Measurements from ENCODE around the gene PLCB1. TPM values are rescaled to one million over a fixed set of nuclear protein-coding genes. Genes with fewer than 3 reads are reported as not detected.

Gene PLCB1
- total and polyA plus RNA-seq, 2 of the 4 experiments (the other 2 are of a cell fraction) = 5.6 to 16.1 TPM

DNA sequence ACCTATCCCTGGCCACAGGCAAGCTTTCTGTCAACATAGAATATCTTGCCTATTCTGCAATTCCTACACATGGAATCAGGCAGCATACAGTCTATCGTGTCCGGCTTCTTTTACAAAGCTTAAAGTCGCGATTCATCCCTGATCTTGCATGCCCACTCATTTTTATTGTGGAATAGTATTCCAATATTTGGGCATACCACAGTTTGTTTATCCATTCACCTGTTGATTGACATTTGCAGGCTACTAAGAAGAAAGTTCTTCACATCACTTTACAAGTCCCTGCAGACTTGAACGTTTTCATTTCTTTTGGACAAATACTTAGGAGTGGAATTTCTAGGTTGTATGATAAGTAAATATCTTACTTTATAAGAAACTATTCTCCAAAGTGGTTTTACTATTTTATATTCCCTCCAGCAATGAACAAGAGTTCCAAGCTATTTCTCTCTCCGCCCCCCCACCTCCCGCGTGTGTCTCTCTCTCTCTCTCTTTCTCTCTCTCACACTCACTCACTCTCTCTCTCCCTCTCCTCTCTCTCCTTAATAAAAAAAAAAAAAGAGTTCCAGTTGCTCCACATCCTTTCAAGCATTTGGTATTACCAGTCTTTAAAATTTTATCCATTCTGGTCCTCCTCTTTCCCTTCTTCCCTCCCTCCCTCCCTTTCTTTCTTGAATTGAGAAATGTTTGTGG, 1.1 kb upstream of the PLCB1 start:
- H3K27me3 ChIP-seq (ENCODE audit: control insufficient read depth, insufficient read depth, low read length) = no peaks in the 10 kb centered on the region
- no peak overlapping the region for H2AFZ ChIP-seq (replicated peaks; ENCODE audit: low read length, poor library complexity)
- intact Hi-C loops (cut with micrococcal nuclease) (loop anchor here (1.0 kb wide), 1 partner anchor 195 kb away; no protein-coding TSS in a partner anchor), in situ Hi-C loops (cut with MboI; ENCODE audit: low sequenced_read_pairs) (no loop called here), dilution Hi-C loops (cut with HindIII; ENCODE audit: low sequenced_read_pairs, unreplicated experiment) (no loop called here)
- no peak overlapping the region for H3K23ac ChIP-seq (ENCODE audit: low read depth, low read length)
- H2BK20ac ChIP-seq (ENCODE audit: low read depth, low read length) = no peak overlapping the region
- no peak overlapping the region for H2AK9ac ChIP-seq (replicated peaks; ENCODE audit: low read depth, low read length, poor library complexity)
- H3K56ac ChIP-seq (ENCODE audit: extremely low read depth, insufficient read depth, low read length) = no peak overlapping the region
- no peaks in the 10 kb centered on the region for H3K36me3 ChIP-seq (ENCODE audit: control insufficient read depth, insufficient read depth, low read length)
- no peaks in the 10 kb centered on the region; the same call in 1 of the 2 replicates for H3K9me1 ChIP-seq (ENCODE audit: insufficient read depth, low read length)
- no peak overlapping the region for H3K14ac ChIP-seq (replicated peaks; ENCODE audit: low read depth, low read length)
- 100% methylated on average over 1 of the region's 8 CpGs; no CpG with 5 or more reads in 1 of the 2 experiments for WGBS, 2 experiments (ENCODE audit: extremely low coverage in 2 of 2, insufficient read length in 1 of 2)
- H3K4me1 ChIP-seq (ENCODE audit: control insufficient read depth, insufficient read depth, low read length) = peaks cover 7% of the 10 kb centered on the region
- TF ChIP-seq NFE2L2 (IDR thresholded peaks at IDR 0.05; ENCODE audit: low read depth, low read length) = no peak
- TF ChIP-seq POLR2A (IDR thresholded peaks at IDR 0.05; ENCODE audit: low read depth, low read length) = no peak
- TF ChIP-seq, protein P1, sequence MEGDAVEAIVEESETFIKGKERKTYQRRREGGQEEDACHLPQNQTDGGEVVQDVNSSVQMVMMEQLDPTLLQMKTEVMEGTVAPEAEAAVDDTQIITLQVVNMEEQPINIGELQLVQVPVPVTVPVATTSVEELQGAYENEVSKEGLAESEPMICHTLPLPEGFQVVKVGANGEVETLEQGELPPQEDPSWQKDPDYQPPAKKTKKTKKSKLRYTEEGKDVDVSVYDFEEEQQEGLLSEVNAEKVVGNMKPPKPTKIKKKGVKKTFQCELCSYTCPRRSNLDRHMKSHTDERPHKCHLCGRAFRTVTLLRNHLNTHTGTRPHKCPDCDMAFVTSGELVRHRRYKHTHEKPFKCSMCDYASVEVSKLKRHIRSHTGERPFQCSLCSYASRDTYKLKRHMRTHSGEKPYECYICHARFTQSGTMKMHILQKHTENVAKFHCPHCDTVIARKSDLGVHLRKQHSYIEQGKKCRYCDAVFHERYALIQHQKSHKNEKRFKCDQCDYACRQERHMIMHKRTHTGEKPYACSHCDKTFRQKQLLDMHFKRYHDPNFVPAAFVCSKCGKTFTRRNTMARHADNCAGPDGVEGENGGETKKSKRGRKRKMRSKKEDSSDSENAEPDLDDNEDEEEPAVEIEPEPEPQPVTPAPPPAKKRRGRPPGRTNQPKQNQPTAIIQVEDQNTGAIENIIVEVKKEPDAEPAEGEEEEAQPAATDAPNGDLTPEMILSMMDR (conservative IDR thresholded peaks at IDR 0.05; ENCODE audit: low read depth, low read length) = no peak
- no peak for TF ChIP-seq ELK1 (IDR thresholded peaks at IDR 0.05; ENCODE audit: borderline replicate concordance, low read depth, low read length)
- TF ChIP-seq RCOR1 (IDR thresholded peaks at IDR 0.05; ENCODE audit: insufficient replicate concordance, low read length) = no peak
- TF ChIP-seq BHLHE40 (IDR thresholded peaks at IDR 0.05; ENCODE audit: low read depth, low read length) = no peak
- peak overlapping the region; percentile 80 for H3K4me2 ChIP-seq (ENCODE audit: low read depth, low read length)
- H3K79me1 ChIP-seq (ENCODE audit: low read depth in 1 of 2, low read length in 2 of 2) = peaks cover 9 to 18% of the 10 kb centered on the region in 2 experiments; a peak in 3 of 4 replicates
- DNase-seq = no peak
- no peak overlapping the region for H3K18ac ChIP-seq (ENCODE audit: low read depth, low read length)
- H3K9ac ChIP-seq (ENCODE audit: low read depth, low read length) = no peak overlapping the region
- CTCF ChIA-PET = interaction anchor here (0.6 to 1.5 kb wide), 9 partner anchors 9 to 591 kb away, joined by 3 to 7 read pairs (median 3); no protein-coding TSS in a partner anchor
- no peak for ATAC-seq (ENCODE audit: low read depth)
- no peak overlapping the region for H4K8ac ChIP-seq (ENCODE audit: low read depth in 2 of 2, low read length in 2 of 2)
- H3K27ac ChIP-seq (ENCODE audit: insufficient read depth, low read length) = no peak overlapping the region
- BruUV-seq (replicated peaks) = no TSS peak
- H3K9me3 ChIP-seq (ENCODE audit: control insufficient read depth, insufficient read depth, low read length) = no peaks in the 10 kb centered on the region
- H2BK5ac ChIP-seq (ENCODE audit: low read depth, low read length, poor library complexity, severe bottlenecking) = no peak overlapping the region
- H4K91ac ChIP-seq (ENCODE audit: insufficient read depth, low read depth, low read length) = 0 out of 2 replicates have a peak overlapping the region, but pooled peaks have one; percentile 4
- no peak overlapping the region for H3K4ac ChIP-seq (ENCODE audit: low read depth, low read length)
- no peaks in the 10 kb centered on the region; the same call in 1 of the 2 replicates for H4K20me1 ChIP-seq (ENCODE audit: insufficient read depth, low read length)
- peak overlapping the region; percentile 78; the same call in 1 of the 2 replicates for H2BK120ac ChIP-seq (ENCODE audit: low read depth, low read length)
- H2AK5ac ChIP-seq (ENCODE audit: low read depth, low read length) = no peak overlapping the region
- no peak overlapping the region for H4K5ac ChIP-seq (ENCODE audit: low read depth, low read length)
- H2BK15ac ChIP-seq (ENCODE audit: low read depth, low read length) = peak overlapping the region; percentile 49; the same call in 1 of the 3 replicates
- POLR2A ChIA-PET (ENCODE audit: unreplicated experiment) = no interaction called here
- H3K4me3 ChIP-seq (ENCODE audit: insufficient read depth, low read depth, low read length) = peak overlapping the region; percentile 49
